B cell (primary cell): Measurements from ENCODE around the gene OXSR1. TPM values are rescaled to one million over a fixed set of nuclear protein-coding genes. Genes with fewer than 3 reads are reported as not detected.

Experiments
- ATAC-seq: fragments of 200-7000 bp; cut with Tn5 transposase; one replicate; pipeline ENCODE4 v1.10.0; 2021; ENCODE audit warnings: low read depth, mild to moderate bottlenecking, moderate number of reproducible peaks, moderate library complexity
- CTCF ChIA-PET: fragments of 350-600 bp; sonication (Branson Sonifier 250); formaldehyde crosslinking; loops from one replicate; lab custom pipeline; 2021; ENCODE audit warnings: antibody characterized with exemption, inconsistent platforms; lab: Charles Lee
- POLR2A ChIA-PET: fragments of 350-600 bp; sonication (Branson Sonifier 250); formaldehyde crosslinking; loops from one replicate; lab custom pipeline; 2021; ENCODE audit warnings: antibody characterized with exemption; lab: Charles Lee
- DNase-seq: peaks from one replicate; pipeline ENCODE4 v3.0.0; 2013
- H2AFZ ChIP-seq: 2 replicates; pipeline ENCODE4 v1.6.1; 2012; ENCODE audit warnings: mild to moderate bottlenecking, low read depth, low read length; ENCODE audit not compliant: insufficient read depth, poor library complexity, severe bottlenecking
- H3K27ac ChIP-seq, 2 donors: 1 replicate in 1 of 2; 2 replicates in 1 of 2; pipeline ENCODE4 v1.5.1; 2012 to 2013; ENCODE audit warnings: low read length in 2 of 2, mild to moderate bottlenecking in 2 of 2, moderate library complexity in 1 of 2
- H3K27me3 ChIP-seq, 4 experiments: fragments of 200-600 bp in 1 of 4; sonication (generic) in 1 of 4; replicated peaks in 1 of 4; 1 replicate in 2 of 4; 2 replicates in 2 of 4; pipeline versions ENCODE4 v1.6.1 to v1.7.0; 2013 to 2016; ENCODE audit warnings: low read length in 3 of 4, mild to moderate bottlenecking in 2 of 4, mixed read lengths in 1 of 4, moderate library complexity in 1 of 4; ENCODE audit not compliant: insufficient read depth in 4 of 4, control insufficient read depth in 3 of 4; ENCODE audit errors: control extremely low read depth in 1 of 4
- H3K36me3 ChIP-seq, 2 experiments: replicated peaks in 1 of 2; 1 replicate in 1 of 2; 2 replicates in 1 of 2; pipeline versions ENCODE4 v1.6.1 to v1.7.1; 2013; ENCODE audit warnings: low read length in 1 of 2; ENCODE audit not compliant: insufficient read depth in 2 of 2, control insufficient read depth in 1 of 2; ENCODE audit errors: control extremely low read depth in 1 of 2, extremely low read depth in 1 of 2
- H3K4me1 ChIP-seq, 2 donors: fragments of 200-600 bp in 1 of 2; sonication (generic) in 1 of 2; 1 replicate in 1 of 2; 2 replicates in 1 of 2; pipeline versions ENCODE4 v1.5.1 to v1.6.1; 2013 to 2017; ENCODE audit warnings: low read length in 2 of 2; ENCODE audit not compliant: control insufficient read depth in 2 of 2, insufficient read depth in 2 of 2
- H3K4me2 ChIP-seq: replicated peaks from 2 replicates; pipeline ENCODE3; 2012; ENCODE audit warnings: mild to moderate bottlenecking, low read depth, low read length; ENCODE audit not compliant: poor library complexity, severe bottlenecking
- H3K4me3 ChIP-seq, 5 experiments: fragments of 200-600 bp in 1 of 5; sonication (generic) in 1 of 5; 1 replicate in 3 of 5; 2 replicates in 2 of 5; pipeline versions ENCODE4 v1.5.1 to v1.7.0; 2011 to 2016; ENCODE audit warnings: low read length in 4 of 5, mild to moderate bottlenecking in 4 of 5, low read depth in 2 of 5, control low read depth in 1 of 5, moderate library complexity in 1 of 5; ENCODE audit not compliant: insufficient read depth in 1 of 5; ENCODE audit errors: control extremely low read depth in 1 of 5, extremely low read depth in 1 of 5
- H3K79me2 ChIP-seq: fragments of 200-600 bp; sonication (generic); one replicate; pipeline ENCODE4 v1.6.0; 2016; ENCODE audit warnings: low read length; ENCODE audit not compliant: control insufficient read depth, insufficient read depth
- H3K9ac ChIP-seq: fragments of 200-600 bp; sonication (generic); 2 replicates; pipeline ENCODE4 v1.6.1; 2017; ENCODE audit warnings: mild to moderate bottlenecking, low read length, moderate library complexity
- H3K9me3 ChIP-seq, 3 donors: one replicate each; pipeline versions ENCODE4 v1.6.1 to v1.7.1; 2013; ENCODE audit warnings: low read length in 2 of 3; ENCODE audit not compliant: control insufficient read depth in 2 of 3, insufficient read depth in 1 of 3; ENCODE audit errors: control extremely low read depth in 1 of 3
- H4K20me1 ChIP-seq: 2 replicates; pipeline ENCODE4 v1.6.0; 2012; ENCODE audit warnings: mild to moderate bottlenecking, low read length; ENCODE audit not compliant: insufficient read depth, control insufficient read depth, poor library complexity, severe bottlenecking
- H3K27ac Mint-ChIP-seq: one replicate; pipeline ENCODE4 v1.8.0; 2021; ENCODE audit warnings: mixed read lengths
- H3K27me3 Mint-ChIP-seq: one replicate; pipeline ENCODE4 v1.8.0; 2021; ENCODE audit warnings: mixed read lengths
- H3K4me1 Mint-ChIP-seq: one replicate; pipeline ENCODE4 v1.8.0; 2021; ENCODE audit warnings: mixed read lengths
- H3K4me3 Mint-ChIP-seq: one replicate; pipeline ENCODE4 v1.8.0; 2021; ENCODE audit warnings: mixed read lengths
- H3K9me3 Mint-ChIP-seq: one replicate; pipeline ENCODE4 v1.8.0; 2022; ENCODE audit warnings: mixed read lengths; ENCODE audit not compliant: insufficient read depth
- EZH2 ChIP-seq: IDR thresholded peaks from 2 replicates; pipeline ENCODE4 v1.6.1; 2012; ENCODE audit warnings: borderline replicate concordance, low read depth, mild to moderate bottlenecking, moderate library complexity, low read length; ENCODE audit not compliant: insufficient read depth, poor library complexity, severe bottlenecking
- WGBS: methylation state at CpG from one replicate; pipeline ENCODE4 v1.1.5; 2013; ENCODE audit warnings: missing lambda C conversion rate; ENCODE audit not compliant: insufficient coverage; 5-methylcytosine and 5-hydroxymethylcytosine counted together
- intact Hi-C: fragments of 100-400 bp; cut with micrococcal nuclease; formaldehyde crosslinking; loops from one replicate; pipeline ENCODE4 v1.10.0; 2022
- polyA plus RNA-seq: library from polyadenylated mRNA; depleted of rRNA; stranded (reverse); fragments of >200 nt; gene quantifications from 2 replicates; pipeline ENCODE4 v1.2.3, GENCODE V29; 2012
- total RNA-seq, 2 donors: library from RNA; stranded (reverse); fragments of 120-200 nt in 1 of 2; gene quantifications; 1 replicate in 1 of 2; 2 replicates in 1 of 2; pipeline versions ENCODE4 v1.2.3 to v1.2.4, GENCODE V29; 2013 to 2022
- TF ChIP-seq, protein P1 (sequence below): fragments of 200-600 bp; IDR thresholded peaks from one replicate; pipeline ENCODE4 v1.8.0; 2022; ENCODE audit warnings: antibody characterized with exemption, mild to moderate bottlenecking

OXSR1 gene
- total and polyA plus RNA-seq, 2 donors (not counting 1 experiment from before 2014, with no cell fraction given): 15.5 to 41.5 TPM

DNA sequence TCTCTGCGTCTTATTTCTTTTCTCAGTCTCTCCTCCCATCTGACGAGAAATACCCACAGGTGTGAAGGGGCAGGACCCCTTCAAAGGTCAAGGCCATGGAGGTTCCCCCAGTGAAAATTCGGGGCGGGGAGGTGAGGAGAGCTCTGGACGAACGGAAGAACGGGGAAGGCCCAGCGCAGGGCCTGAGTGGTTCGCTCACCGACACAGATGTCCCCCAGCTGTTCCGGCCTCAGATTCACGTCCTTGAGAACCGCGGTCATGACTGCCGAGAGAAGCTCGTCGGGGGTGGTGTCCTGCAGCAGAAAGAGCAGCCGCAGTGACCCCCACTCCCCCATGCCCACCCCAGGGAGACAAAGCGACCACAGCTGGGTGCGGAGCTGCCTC lies 29.0 kb upstream of the OXSR1 start:
- CTCF ChIA-PET: interaction anchor here (0.8 to 4.9 kb wide), 6 partner anchors 12 to 162 kb away, joined by 3 to 41 read pairs (median 5); partner anchors contain the start of gene OXSR1
- Mint-ChIP-seq H3K27me3 (no peaks in the 10 kb centered on the region), H3K9me3 (no peaks in the 10 kb centered on the region), H3K4me1 (peaks cover 60% of the 10 kb centered on the region), H3K27ac (peak overlapping the region; percentile 94), H3K4me3 (peak overlapping the region; percentile 92)
- POLR2A ChIA-PET: interaction anchor here (4.1 kb wide), 1 partner anchor 29 kb away, joined by 75 read pairs; the partner anchor contains the start of gene OXSR1
- intact Hi-C loops: loop anchor here (5.0 to 10.0 kb wide), 4 partner anchors 211 to 1271 kb away; partner anchors contain the start of genes GORASP1, RPSA, SLC25A38 and TTC21A
- H3K4me3 ChIP-seq: peak overlapping the region; percentile 84 to 98 (median 92)
- H3K4me2 ChIP-seq: peak overlapping the region; percentile 88
- 0% methylated on average over 19 of the region's 20 CpGs for WGBS
- peaks cover 33% of the 10 kb centered on the region for H4K20me1 ChIP-seq
- peak overlapping the region; percentile 95 for H3K9ac ChIP-seq
- peaks cover 74% of the 10 kb centered on the region for H3K79me2 ChIP-seq
- peak overlapping the region; percentile 99 for H2AFZ ChIP-seq
- peak overlapping the region; percentile 35 to 85 for H3K27ac ChIP-seq
- DNase-seq: no peak
- ATAC-seq: no peak
- peaks cover 39 to 49% of the 10 kb centered on the region in 2 donors for H3K4me1 ChIP-seq
- no peaks in the 10 kb centered on the region for H3K9me3 ChIP-seq
- TF ChIP-seq, protein P1, sequence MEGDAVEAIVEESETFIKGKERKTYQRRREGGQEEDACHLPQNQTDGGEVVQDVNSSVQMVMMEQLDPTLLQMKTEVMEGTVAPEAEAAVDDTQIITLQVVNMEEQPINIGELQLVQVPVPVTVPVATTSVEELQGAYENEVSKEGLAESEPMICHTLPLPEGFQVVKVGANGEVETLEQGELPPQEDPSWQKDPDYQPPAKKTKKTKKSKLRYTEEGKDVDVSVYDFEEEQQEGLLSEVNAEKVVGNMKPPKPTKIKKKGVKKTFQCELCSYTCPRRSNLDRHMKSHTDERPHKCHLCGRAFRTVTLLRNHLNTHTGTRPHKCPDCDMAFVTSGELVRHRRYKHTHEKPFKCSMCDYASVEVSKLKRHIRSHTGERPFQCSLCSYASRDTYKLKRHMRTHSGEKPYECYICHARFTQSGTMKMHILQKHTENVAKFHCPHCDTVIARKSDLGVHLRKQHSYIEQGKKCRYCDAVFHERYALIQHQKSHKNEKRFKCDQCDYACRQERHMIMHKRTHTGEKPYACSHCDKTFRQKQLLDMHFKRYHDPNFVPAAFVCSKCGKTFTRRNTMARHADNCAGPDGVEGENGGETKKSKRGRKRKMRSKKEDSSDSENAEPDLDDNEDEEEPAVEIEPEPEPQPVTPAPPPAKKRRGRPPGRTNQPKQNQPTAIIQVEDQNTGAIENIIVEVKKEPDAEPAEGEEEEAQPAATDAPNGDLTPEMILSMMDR: no peak
- no peak for TF ChIP-seq EZH2
- H3K36me3 ChIP-seq: peaks cover 1 to 38% of the 10 kb centered on the region in 2 experiments
- no peaks in the 10 kb centered on the region for H3K27me3 ChIP-seq
